Gastrocnemius medialis (tissue), 4 donors: ENCODE data around the gene NPIPB2.
"Not testable (repeated sequence)": the region's sequence is repeated elsewhere in the genome, so short reads cannot be mapped to it uniquely, and the experiment has no call there.

Source experiments
- CTCF ChIP-seq, 5 experiments: fragments of 450-650 bp in 3 of 5; fragments of 200-600 bp in 2 of 5; sonication (generic) in 2 of 5; IDR thresholded peaks in 4 of 5; conservative IDR thresholded peaks in 1 of 5; 1 replicate in 4 of 5; 2 replicates in 1 of 5; pipeline ENCODE4 v1.5.1; 2016 to 2019; ENCODE audit warnings: antibody characterized with exemption in 5 of 5, mild to moderate bottlenecking in 3 of 5, moderate library complexity in 3 of 5
- POLR2A ChIP-seq, 2 donors: fragments of 450-650 bp; IDR thresholded peaks; one replicate each; pipeline ENCODE4 v1.6.1; 2017; ENCODE audit warnings: antibody characterized with exemption in 2 of 2, mild to moderate bottlenecking in 2 of 2, moderate library complexity in 2 of 2

GRCh38 chr16:11924046-11924445, 17.8 kb downstream of the NPIPB2 start:
- TF ChIP-seq CTCF (IDR thresholded peaks at IDR 0.05 in 4 of 5, conservative IDR thresholded peaks at IDR 0.05 in 1 of 5); POLR2A (IDR thresholded peaks at IDR 0.05): not testable (repeated sequence)
